Type B pancreatic cell (in vitro differentiated cells): Measurements from ENCODE around the gene OSM. TPM values are rescaled to one million over a fixed set of nuclear protein-coding genes. Genes with fewer than 3 reads are reported as not detected.

Source experiments
- DNase-seq: peaks from one replicate; pipeline ENCODE4 v3.0.0; 2021; ENCODE audit warnings: mixed read lengths; ENCODE audit not compliant: unreplicated experiment; ENCODE audit errors: extremely low spot score
- H3K27ac Mint-ChIP-seq: 2 replicates; pipeline ENCODE4 v1.8.0; 2021; ENCODE audit warnings: mild to moderate bottlenecking, mixed read lengths
- H3K27me3 Mint-ChIP-seq: 2 replicates; pipeline ENCODE4 v1.8.0; 2021; ENCODE audit warnings: mixed read lengths
- H3K36me3 Mint-ChIP-seq: 2 replicates; pipeline ENCODE4 v1.8.0; 2021; ENCODE audit warnings: mixed read lengths
- H3K4me1 Mint-ChIP-seq: one replicate; pipeline ENCODE4 v1.8.0; 2021; ENCODE audit warnings: mixed read lengths; ENCODE audit not compliant: unreplicated experiment
- H3K4me3 Mint-ChIP-seq: 2 replicates; pipeline ENCODE4 v1.8.0; 2021; ENCODE audit warnings: mild to moderate bottlenecking, mixed read lengths
- H3K9me3 Mint-ChIP-seq: 2 replicates; pipeline ENCODE4 v1.8.0; 2021; ENCODE audit warnings: mixed read lengths
- CTCF ChIP-seq: fragments of 200-600 bp; sonication (generic); conservative IDR thresholded peaks from 2 replicates; pipeline ENCODE4 v1.5.0; 2021; ENCODE audit warnings: antibody characterized with exemption, mild to moderate bottlenecking
- total RNA-seq: library from RNA; stranded (reverse); gene quantifications from 2 replicates; pipeline ENCODE4 v1.2.1, GENCODE V29; 2021; ENCODE audit warnings: low replicate concordance

The OSM gene
- total RNA-seq, 1 donor from 2014 or later: not detected

- no peak overlapping the region for H3K27ac Mint-ChIP-seq
Observed at GRCh38 chr22:30280505-30280904, 13.9 kb upstream of the OSM start.

GRCh38 chr22:30279932-30280331 is 13.3 kb upstream of the OSM start:
- no peak overlapping the region for H3K27ac Mint-ChIP-seq
- no peak for TF ChIP-seq CTCF
- no peaks in the 10 kb centered on the region for H3K36me3 Mint-ChIP-seq

More at GRCh38 chr22:30280505-30280904, 13.9 kb upstream of the OSM start:
- H3K4me3 Mint-ChIP-seq: no peak overlapping the region
- H3K9me3 Mint-ChIP-seq: no peaks in the 10 kb centered on the region
- no peaks in the 10 kb centered on the region for H3K27me3 Mint-ChIP-seq
- peaks cover 8% of the 10 kb centered on the region for H3K4me1 Mint-ChIP-seq
- no peak for DNase-seq
- H3K36me3 Mint-ChIP-seq: no peaks in the 10 kb centered on the region
- TF ChIP-seq CTCF: no peak

GRCh38 chr22:30279046-30279788 is 12.6 kb upstream of the OSM start:
- Mint-ChIP-seq H3K27ac (no peak overlapping the region), H3K27me3 (no peaks in the 10 kb centered on the region), H3K4me1 (peaks cover 8% of the 10 kb centered on the region), H3K4me3 (no peak overlapping the region), H3K9me3 (no peaks in the 10 kb centered on the region), H3K36me3 (no peaks in the 10 kb centered on the region)
- TF ChIP-seq CTCF: no peak
- no peak for DNase-seq

More at GRCh38 chr22:30279932-30280331, 13.3 kb upstream of the OSM start:
- no peak for DNase-seq
- Mint-ChIP-seq H3K9me3 (no peaks in the 10 kb centered on the region), H3K4me3 (no peak overlapping the region), H3K27me3 (no peaks in the 10 kb centered on the region), H3K4me1 (peaks cover 8% of the 10 kb centered on the region)

- no peak overlapping the region for H3K4me3 Mint-ChIP-seq
- no peak for TF ChIP-seq CTCF
- no peaks in the 10 kb centered on the region for H3K9me3 Mint-ChIP-seq
- peaks cover 1% of the 10 kb centered on the region for H3K27me3 Mint-ChIP-seq
- no peaks in the 10 kb centered on the region for H3K36me3 Mint-ChIP-seq
- H3K4me1 Mint-ChIP-seq: peaks cover 8% of the 10 kb centered on the region
- peak overlapping the region; percentile 67 for H3K27ac Mint-ChIP-seq
- DNase-seq: no peak
Observed at GRCh38 chr22:30277547-30278344, 11.1 kb upstream of the OSM start.

- TF ChIP-seq CTCF: no peak
- Mint-ChIP-seq H3K27me3 (peaks cover 4% of the 10 kb centered on the region), H3K27ac (no peak overlapping the region), H3K4me3 (no peak overlapping the region), H3K36me3 (no peaks in the 10 kb centered on the region), H3K9me3 (no peaks in the 10 kb centered on the region), H3K4me1 (peaks cover 8% of the 10 kb centered on the region)
- no peak for DNase-seq
Observed at GRCh38 chr22:30276039-30276438, 9.4 kb upstream of the OSM start.
